GM19099 (cell line): ENCODE measurements around the gene MEIS3.

ENCODE experiments used
- POLR2A ChIP-seq: IDR thresholded peaks from 3 replicates; pipeline ENCODE4 v1.6.1; 2011; ENCODE audit warnings: low read depth; ENCODE audit not compliant: insufficient read length; ENCODE audit errors: extremely low read depth

MEIS3 gene

DNA sequence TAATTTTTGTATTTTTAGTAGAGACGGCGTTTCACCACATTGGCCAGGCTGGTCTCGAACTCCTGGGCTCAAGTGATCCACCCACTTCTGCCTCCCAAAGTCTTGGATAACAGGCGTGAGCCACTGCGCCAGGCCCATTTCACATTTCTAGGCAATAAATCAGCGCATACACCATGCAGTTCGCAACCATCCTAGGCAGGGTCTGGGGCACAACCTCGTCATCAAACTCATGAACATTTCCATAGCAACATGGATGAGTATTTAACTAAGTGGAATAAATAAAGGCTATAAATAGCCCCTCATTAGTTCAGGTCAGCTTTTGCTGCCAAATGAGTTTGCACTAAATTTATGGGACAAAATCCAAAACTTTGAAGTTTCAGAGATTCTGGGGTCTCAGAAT, 8.2 kb downstream of the MEIS3 start:
- no peak for TF ChIP-seq POLR2A

DNA sequence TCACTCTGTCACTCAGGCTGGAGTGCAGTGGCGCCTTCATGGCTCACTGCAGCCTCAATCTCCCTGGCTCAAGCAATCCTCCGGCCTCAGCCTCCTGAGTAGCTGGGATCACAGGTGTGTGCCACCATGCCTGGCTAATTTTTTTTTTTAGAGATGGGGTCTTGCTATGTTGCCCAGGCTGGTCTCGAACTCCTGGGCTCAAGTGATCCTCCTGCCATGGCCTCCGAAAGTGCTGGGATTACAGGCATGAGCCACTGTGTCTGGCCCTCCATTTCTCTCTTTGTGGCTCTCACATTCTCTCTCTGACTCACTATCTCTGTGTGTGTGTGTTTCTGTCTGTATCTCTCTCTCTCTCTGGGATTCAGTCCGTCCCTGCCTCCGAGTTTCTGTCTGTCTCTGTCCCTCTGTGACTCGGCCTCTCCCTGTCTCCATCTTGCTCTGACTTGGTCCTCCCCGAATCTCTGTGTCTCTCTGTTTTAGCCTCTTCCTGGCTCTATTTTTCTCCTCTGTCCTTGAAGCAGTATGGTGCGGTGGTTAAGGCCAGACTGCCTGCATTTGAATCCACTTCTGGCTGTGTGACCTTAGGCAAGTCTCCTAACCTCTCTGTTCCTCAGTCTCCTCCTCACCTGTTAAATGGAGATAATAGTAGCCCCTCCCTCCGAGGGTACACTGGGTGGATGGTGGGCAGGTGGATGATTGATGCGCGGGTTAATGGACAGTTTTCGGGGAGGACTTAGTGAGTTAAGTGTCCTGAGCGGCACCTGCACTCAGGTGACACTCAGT, 11.0 kb downstream of the MEIS3 start:
- TF ChIP-seq POLR2A = no peak

DNA sequence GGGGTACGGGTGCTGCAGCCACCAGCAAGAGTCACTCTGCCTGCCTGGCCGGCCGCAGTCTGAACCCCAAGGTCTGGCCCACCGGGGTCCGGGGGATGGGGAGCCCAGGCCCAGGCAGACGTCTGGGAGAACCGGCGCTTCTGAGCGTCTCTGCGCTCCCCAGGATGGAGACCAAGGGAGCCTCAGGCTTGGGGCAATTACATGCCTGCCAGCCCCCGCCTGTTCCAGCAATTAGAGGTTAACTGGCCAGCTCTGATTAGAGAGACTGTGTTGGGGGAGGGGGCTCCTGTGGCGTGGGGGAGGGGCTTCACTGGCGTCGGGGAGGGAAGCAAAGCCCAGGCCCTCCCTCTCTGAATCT, 11.9 kb downstream of the MEIS3 start:
- no peak for TF ChIP-seq POLR2A

DNA sequence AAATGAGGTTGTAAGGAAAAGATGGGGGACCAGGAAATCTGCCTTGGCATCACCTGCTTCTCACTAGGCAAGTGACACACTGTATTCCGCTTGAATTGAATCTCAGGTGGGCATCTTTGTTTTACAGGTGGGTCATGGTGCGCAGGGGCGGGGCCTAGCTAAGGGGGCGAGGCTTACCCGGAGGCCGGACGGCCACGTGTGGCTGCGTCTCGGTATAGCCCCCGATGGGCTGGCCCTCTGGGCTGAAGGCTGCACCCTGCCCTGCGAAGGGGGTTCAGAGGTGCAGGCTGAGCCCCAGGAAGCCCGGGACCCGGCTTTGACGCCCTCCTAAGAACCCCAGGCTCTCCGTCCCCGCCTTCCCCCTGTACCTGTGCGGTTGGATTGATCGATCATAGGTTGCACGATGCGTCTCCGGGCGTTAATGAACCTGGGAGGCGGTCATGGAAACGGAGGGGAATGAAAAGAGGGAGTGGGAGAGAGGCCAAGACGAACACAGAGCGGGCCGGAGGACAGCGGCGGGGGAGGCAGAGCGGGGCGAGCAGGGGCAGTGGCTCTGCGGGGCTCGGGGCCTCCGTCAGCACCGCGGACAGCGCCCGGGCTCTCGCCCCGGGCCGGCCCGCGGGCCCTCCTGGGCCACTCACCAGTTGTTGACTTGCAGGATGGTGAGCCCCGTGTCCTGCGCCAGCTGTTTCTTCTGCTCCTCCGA, 12.5 kb downstream of the MEIS3 start:
- no peak for TF ChIP-seq POLR2A

DNA sequence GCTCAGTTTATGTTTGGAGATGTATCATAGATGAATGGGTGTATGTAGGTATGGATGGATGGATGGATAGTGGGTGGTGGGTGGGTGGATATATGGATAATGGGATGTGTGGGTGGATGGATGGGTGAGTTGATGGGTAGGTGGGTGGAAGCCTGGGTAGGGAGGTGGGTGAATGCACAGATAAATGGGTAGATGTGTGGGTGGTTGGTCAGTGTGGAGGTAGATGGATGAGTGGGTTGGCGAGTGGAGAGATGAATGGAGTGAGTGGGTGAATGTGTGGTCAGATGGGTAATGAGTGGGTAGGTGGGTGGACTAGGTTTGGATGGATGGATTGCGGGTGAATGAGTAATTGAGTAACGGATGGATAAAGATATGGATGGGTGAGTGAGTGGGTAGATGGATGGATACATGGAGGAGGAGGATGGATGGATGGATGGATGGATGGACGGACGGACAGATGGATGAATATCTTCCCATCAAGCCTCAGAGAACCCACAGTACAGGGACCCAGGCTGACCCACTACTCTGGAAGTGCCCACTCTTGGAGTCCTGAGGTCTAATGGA, 13.4 kb downstream of the MEIS3 start:
- TF ChIP-seq POLR2A = no peak

DNA sequence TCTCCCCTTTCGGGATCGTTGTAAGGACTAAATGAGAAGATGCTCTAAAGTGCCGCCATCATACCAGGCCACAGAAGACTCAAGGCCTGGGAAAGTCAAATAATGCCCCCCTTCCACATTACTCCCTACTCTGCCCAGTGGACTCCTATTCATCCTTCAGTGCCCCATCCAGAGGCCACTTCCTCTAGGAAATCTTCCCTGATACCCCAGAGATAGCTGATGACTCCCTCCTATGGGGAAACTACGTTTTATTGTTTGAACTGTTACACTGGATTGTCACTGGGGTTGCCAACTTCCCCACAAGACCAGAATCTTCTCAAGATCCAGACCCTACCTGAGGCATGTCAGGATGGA, 14.2 kb downstream of the MEIS3 start:
- TF ChIP-seq POLR2A = no peak

DNA sequence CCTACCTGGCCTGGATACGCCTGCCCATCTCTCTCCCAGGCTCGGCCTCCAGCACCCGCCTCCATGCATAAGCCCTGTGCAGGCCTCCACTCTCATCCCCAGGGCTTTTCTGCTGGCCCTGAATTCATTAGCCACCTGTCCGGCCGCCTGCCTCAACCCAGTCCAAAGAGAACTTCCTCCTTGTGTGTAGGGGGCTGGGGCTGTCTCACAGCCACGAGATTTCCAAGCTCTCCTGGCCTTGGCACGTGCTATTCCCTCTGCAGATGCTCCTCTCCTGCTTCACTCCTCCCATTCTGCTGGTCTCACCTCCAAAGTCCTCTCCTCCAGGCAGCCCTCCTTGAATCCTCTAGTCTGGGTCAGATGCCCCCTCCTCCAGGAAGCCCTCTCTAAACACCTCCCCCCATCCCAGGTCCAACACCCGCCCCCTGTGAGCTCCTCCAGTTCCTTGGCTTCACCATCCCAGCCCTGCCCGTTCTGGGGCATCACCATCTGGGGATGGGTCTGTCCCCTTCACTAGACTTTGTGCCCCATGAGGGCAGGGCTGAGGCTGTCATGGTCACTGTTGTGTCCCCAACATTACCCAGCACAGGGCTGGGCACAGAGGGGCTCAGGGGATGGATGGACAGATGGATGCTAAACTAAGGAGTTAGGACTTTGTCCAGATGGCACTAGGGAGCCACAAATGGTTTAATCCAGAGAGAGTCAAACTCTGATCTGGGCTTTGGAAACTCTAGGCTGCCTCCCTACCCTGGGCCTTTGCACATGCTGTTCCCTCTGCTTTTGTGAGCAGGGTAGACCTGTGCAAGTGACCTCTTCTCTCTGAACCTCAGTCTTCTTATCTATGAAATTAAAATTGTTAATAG, 14.8 kb downstream of the MEIS3 start:
- TF ChIP-seq POLR2A = no peak

DNA sequence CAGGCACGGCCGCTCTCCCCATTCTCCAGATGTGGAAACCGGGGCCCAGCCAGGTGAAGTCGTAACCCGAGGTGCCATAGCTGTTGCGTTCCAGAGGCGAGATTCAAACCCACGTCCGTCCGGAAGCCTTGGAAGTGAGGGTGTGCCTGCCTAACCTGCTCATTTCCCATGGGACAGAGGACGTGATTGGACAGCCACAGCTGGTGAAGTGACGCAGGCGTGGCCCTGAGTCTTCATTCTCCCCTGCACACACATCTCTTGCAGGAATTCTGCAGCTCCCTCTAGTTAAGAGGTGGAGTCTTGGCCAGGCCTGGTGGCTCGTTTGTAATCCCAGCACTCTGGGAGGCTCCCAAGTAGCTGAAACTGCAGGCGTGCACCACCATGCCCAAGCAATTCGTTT, 16.8 kb downstream of the MEIS3 start:
- no peak for TF ChIP-seq POLR2A

DNA sequence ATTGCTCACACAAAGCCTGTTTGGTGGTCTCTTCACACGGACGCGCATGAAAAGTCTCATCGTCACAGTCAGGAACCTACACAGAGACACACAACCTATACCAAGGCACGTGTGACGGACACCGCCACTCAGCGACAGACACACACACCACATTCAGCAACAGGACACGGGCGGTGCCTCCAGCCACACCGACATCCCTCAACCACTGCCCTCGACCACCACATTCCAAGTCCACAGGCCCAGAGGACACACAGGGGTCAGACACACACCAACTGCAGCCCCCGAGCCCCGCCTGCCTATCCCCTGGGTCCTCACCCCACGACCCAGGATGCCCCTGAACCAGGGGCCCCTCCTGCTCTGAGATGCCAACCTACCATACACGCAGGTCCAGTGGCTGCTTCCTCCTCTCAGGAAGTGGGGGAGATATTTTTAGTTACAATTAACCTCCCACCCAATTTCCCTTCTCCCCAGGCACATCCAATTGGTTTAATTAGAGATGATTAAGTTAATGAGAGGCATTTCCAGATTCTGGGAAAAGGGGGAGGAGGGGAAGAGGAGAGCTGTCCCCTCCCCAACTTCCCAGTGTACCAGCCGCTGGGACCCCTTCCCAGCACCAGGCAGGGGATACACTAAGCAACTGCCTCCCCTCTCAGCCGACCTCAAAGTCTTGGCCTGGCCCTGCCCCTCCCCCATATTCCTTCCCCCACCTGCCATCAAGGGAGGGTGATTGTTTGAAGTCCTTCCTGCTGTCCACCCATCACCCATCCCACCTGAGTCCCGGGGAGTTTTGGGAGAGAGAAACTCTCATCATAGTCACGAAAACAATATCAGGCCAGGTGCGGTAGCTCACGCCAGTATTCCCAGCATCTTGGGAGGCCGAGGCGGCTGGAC, 20.4 kb downstream of the MEIS3 start:
- no peak for TF ChIP-seq POLR2A

DNA sequence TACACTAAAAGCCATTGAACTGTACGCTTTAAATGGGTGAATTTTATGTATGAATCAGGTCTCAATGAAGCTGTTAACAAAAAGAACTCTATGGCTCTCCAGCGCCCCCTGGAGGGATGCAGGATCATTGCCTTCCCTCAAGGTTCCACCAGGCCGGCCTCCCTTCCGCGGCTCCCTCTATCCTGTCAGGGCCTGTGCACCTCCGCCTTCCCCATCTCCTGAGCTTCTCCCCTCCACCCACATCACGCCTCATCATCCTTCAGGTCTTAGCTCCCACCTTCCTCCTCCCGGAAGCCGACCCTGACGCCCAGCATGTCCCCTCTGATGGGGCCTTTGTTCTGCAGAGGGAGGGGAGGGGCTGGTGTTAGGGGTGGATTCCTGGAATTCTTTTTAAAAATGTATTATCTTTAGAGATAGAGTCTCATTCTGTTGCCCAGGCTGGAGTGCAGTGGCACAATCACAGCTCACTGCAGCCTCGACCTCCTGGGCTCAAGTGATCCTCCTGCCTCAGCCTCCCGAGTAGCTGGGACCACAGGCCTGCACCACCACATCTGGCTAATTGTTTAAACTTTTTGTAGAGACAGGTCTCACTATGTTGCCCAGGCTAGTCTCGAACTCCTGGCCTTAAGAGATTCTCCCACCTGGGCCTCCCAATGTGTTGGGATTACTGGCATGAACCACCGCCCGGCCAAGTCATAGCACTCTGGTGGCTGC, 27.7 kb downstream of the MEIS3 start:
- TF ChIP-seq POLR2A = no peak

DNA sequence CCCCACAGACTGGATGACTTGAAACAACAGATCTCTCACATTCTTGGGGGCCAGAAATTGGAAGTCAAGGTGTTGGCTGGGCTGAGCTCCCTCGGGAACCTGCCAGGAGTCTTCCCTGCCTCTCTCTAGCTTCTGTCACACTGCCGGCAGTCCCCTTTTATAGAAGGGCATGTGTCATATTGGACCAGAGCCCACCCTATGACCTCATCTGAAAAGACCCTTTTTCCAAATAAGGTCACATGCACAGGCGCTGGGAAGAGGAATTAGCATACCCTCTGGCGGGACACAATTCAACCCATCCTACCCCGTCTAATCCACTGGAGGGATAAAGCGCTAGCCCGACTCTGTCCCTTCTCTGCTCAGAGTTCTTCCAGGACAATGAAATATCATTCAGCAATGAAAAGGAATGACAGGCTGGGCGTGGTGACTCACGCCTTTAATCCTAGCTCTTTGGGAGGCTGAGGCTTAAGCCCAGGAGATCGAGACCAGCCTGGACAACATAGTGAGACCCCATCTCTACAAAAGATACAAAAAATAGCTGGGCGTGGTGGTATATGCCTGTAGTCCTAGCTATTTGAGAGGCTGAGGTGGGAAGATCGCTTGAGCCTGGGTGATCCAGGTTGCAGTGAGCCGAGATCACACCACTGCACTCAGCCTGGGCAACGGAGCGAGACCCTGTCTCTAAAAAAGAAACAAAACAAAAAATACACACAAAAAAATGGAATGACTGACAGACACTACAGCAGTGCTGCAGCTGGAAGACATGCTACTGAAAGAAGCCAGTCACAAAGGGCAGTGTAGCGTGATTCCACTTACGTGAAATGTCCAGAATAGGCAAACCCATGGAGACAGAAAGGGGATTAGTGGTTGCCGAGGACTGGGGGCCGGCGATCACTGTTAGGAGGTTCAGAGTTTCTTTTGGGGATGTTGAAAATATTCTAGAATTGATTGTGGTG, 28.5 kb downstream of the MEIS3 start:
- no peak for TF ChIP-seq POLR2A

DNA sequence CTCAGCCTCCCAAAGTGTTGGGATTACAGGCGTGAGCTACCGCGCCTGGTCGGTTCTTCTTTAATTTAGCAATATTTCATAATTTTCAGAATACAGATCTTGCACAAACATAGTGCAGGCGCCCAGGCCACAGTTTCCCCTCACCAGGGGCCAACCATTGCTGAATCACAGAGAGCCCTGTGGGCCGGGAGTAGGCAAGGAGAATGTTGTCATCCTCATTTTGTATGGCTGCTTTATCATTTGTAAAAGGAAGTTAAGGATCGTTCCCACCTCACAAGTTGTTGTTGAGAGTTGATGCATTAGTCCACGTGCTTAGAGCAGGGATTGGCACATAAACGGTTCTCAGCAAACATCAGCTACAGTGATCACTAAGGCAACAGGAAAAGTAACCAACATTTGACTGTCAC, 30.2 kb downstream of the MEIS3 start:
- TF ChIP-seq POLR2A = no peak

DNA sequence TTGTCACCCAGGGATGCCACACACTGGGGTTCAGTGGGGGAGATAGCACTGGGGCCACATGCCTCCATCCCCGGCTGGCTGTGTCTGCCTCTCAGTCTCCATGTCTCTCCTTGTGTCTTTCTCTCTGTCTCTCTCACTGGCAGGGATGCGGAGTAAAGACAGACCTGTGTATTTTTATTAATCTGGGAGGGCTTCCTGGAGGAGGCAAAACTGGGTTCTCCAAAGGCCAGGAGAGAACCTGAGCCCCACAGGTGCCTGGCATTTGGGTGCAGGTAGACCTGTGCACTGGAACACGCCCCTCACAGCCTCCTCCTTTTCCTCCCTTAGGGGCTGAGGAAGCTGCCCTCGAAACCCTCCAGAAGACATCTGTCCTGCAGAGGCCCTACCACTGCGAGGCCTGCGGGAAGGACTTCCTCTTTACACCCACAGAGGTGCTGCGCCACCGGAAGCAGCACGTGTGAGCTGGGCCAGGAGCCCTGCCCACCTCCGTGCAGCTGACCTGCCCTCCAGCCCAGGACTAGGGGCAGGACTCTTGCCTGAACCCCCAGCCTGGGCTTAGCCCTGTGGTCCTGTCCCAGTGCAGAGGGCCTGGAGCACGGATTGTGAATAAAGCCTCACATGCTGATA, 37.6 kb downstream of the MEIS3 start:
- no peak for TF ChIP-seq POLR2A

DNA sequence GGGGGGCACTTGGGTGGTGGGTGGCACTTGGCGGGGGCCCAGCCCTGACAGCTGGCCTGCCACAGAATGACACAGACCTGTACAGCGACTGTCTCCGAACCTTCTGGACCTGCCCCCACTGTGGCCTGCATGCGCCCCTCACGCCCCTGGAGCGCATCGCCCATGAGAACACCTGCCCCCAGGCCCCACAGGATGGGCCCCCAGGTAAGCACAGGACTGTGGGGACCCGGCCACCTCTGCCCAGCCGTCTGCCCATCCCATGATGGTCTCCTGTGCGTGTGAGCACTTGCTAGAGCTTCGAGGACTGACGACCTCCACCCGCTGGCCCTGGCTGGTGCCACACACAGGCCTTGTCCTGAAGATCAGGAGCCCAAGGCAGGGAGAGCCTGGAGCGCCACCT, 38.2 kb downstream of the MEIS3 start:
- no peak for TF ChIP-seq POLR2A
